H1 (cell line): ENCODE measurements around the gene ASPG.

Experiments used
- CEBPB ChIP-seq: IDR thresholded peaks from 2 replicates; pipeline ENCODE4 v1.6.1; 2012; ENCODE audit warnings: low read depth, low read length
- CHD2 ChIP-seq: IDR thresholded peaks from 2 replicates; pipeline ENCODE4 v1.6.1; 2012; ENCODE audit warnings: low read length, improper control_type of control experiment
- EP300 ChIP-seq, 2 experiments: IDR thresholded peaks; 1 replicate in 1 of 2; 2 replicates in 1 of 2; pipeline ENCODE4 v1.6.1; 2011 to 2012; ENCODE audit warnings: low read depth in 2 of 2, low read length in 2 of 2, mild to moderate bottlenecking in 2 of 2, borderline replicate concordance in 1 of 2, inconsistent platforms in 1 of 2, moderate library complexity in 1 of 2
- EZH2 ChIP-seq: fragments of 200-600 bp; sonication (generic); IDR thresholded peaks from 2 replicates; pipeline ENCODE4 v1.7.1; 2012; ENCODE audit warnings: low read depth, mild to moderate bottlenecking, moderate library complexity, low read length, inconsistent platforms; ENCODE audit not compliant: severe bottlenecking
- GTF2F1 ChIP-seq: IDR thresholded peaks from 2 replicates; pipeline ENCODE4 v1.6.1; 2012; ENCODE audit warnings: low read depth, low read length, improper control_type of control experiment, borderline replicate concordance
- POLR2AphosphoS5 ChIP-seq: IDR thresholded peaks from 2 replicates; pipeline ENCODE4 v1.6.1; 2011; ENCODE audit warnings: low read depth, low read length
- POU5F1 ChIP-seq: IDR thresholded peaks from 2 replicates; pipeline ENCODE4 v1.6.1; 2011; ENCODE audit warnings: low read depth, mild to moderate bottlenecking, low read length, moderate library complexity
- RAD21 ChIP-seq, 2 experiments: IDR thresholded peaks in 1 of 2; conservative IDR thresholded peaks in 1 of 2; 2 replicates each; pipeline ENCODE4 v1.6.1; 2011; ENCODE audit warnings: low read depth in 2 of 2, low read length in 2 of 2, improper control_type of control experiment in 1 of 2, inconsistent platforms in 1 of 2, mild to moderate bottlenecking in 1 of 2, moderate library complexity in 1 of 2
- SRF ChIP-seq: IDR thresholded peaks from 2 replicates; pipeline ENCODE4 v1.6.1; 2011; ENCODE audit warnings: mild to moderate bottlenecking, low read depth, low read length, moderate library complexity
- ZNF274 ChIP-seq: IDR thresholded peaks from 2 replicates; pipeline ENCODE4 v1.7.0; 2012; ENCODE audit warnings: low read length, borderline replicate concordance; ENCODE audit errors: extremely low read depth
- TF ChIP-seq, protein P1 (sequence below), 3 experiments: IDR thresholded peaks; 1 replicate in 2 of 3; 2 replicates in 1 of 3; pipeline versions ENCODE4 v1.5.1 to v1.6.1; 2011; ENCODE audit warnings: low read length in 3 of 3, mild to moderate bottlenecking in 3 of 3, inconsistent platforms in 2 of 3, low read depth in 1 of 3, moderate library complexity in 1 of 3; ENCODE audit not compliant: insufficient read depth in 1 of 3; ENCODE audit errors: control extremely low read depth in 1 of 3

DNA sequence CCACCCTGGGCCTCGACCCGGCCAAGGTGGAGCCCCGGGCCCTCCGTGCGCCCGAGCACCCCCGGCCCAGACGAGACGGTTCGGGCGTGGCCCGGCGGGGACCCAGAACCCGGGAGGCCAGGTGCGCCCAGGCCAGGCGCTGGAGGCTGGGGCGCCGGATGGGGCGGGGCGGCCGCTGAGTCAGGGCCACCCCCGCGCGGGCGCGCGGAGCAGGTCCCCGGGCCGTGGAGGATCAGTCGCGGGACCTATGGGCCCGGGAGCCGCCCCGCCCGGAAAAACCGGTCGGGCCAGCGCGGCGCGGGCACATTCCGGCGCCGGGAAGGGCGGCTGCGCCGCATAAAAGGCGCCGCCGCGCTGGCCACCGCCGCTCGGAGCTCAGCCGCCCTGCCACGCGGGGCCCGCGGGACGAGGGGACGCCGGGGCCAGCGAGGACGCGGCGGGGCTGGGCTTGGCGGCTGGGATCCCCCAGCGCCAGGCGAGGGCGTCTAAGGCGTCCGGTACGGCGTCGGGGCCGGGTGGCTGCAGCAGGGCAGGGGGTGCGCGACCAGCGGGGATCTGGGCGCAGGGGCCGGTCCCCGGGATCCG lies 31.3 kb downstream of the ASPG start:
- TF ChIP-seq, protein P1, sequence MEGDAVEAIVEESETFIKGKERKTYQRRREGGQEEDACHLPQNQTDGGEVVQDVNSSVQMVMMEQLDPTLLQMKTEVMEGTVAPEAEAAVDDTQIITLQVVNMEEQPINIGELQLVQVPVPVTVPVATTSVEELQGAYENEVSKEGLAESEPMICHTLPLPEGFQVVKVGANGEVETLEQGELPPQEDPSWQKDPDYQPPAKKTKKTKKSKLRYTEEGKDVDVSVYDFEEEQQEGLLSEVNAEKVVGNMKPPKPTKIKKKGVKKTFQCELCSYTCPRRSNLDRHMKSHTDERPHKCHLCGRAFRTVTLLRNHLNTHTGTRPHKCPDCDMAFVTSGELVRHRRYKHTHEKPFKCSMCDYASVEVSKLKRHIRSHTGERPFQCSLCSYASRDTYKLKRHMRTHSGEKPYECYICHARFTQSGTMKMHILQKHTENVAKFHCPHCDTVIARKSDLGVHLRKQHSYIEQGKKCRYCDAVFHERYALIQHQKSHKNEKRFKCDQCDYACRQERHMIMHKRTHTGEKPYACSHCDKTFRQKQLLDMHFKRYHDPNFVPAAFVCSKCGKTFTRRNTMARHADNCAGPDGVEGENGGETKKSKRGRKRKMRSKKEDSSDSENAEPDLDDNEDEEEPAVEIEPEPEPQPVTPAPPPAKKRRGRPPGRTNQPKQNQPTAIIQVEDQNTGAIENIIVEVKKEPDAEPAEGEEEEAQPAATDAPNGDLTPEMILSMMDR (IDR thresholded peaks at IDR 0.05; ENCODE audit: control extremely low read depth in 1 of 3, insufficient read depth in 1 of 3, low read depth in 1 of 3, low read length in 3 of 3) = no peak
- no peak for TF ChIP-seq RAD21 (IDR thresholded peaks at IDR 0.05 in 1 of 2, conservative IDR thresholded peaks at IDR 0.05 in 1 of 2; ENCODE audit: low read depth in 2 of 2, low read length in 2 of 2)
- no peak for TF ChIP-seq EZH2
- no peak for TF ChIP-seq CEBPB
- TF ChIP-seq SRF = no peak
- no peak for TF ChIP-seq EP300 (IDR thresholded peaks at IDR 0.05; ENCODE audit: borderline replicate concordance in 1 of 2, low read depth in 2 of 2, low read length in 2 of 2)
- TF ChIP-seq GTF2F1 = no peak
- no peak for TF ChIP-seq POLR2AphosphoS5
- TF ChIP-seq POU5F1 = no peak
- TF ChIP-seq ZNF274 = no peak
- TF ChIP-seq CHD2 = no peak
